Loucy (cell line): Measurements from ENCODE around the gene OSBPL7.

Experiments used
- H2AFZ ChIP-seq: fragments of 200-600 bp; sonication (generic); 2 replicates; pipeline ENCODE4 v1.6.0; 2016; ENCODE audit warnings: antibody characterized with exemption, mild to moderate bottlenecking, low read length, moderate library complexity
- H3F3A ChIP-seq: fragments of 200-600 bp; 2 replicates; pipeline ENCODE4 v1.6.0; 2016; ENCODE audit warnings: antibody characterized with exemption, low read depth, mild to moderate bottlenecking
- H3K27me3 ChIP-seq: fragments of 200-600 bp; sonication (generic); 2 replicates; pipeline ENCODE4 v1.6.1; 2014; ENCODE audit warnings: low read length, mild to moderate bottlenecking; ENCODE audit not compliant: insufficient read depth, poor library complexity, severe bottlenecking
- H3K36me3 ChIP-seq: fragments of 200-600 bp; sonication (generic); 2 replicates; pipeline ENCODE4 v1.6.1; 2016; ENCODE audit warnings: low read length; ENCODE audit not compliant: insufficient read depth
- H3K4me1 ChIP-seq: fragments of 200-600 bp; sonication (generic); 2 replicates; pipeline ENCODE4 v1.5.1; 2014; ENCODE audit warnings: low read length, mild to moderate bottlenecking; ENCODE audit not compliant: insufficient read depth, poor library complexity, severe bottlenecking
- H3K4me2 ChIP-seq: fragments of 200-600 bp; sonication (generic); 2 replicates; pipeline ENCODE4 v1.6.0; 2014; ENCODE audit warnings: antibody characterized with exemption, low read length, low read depth, mild to moderate bottlenecking; ENCODE audit not compliant: poor library complexity, severe bottlenecking
- H3K4me3 ChIP-seq: fragments of 200-600 bp; sonication (generic); 2 replicates; pipeline ENCODE4 v1.5.1; 2014; ENCODE audit warnings: low read length, mild to moderate bottlenecking, mixed read lengths; ENCODE audit not compliant: poor library complexity, severe bottlenecking
- H3K79me2 ChIP-seq: fragments of 200-600 bp; sonication (generic); 2 replicates; pipeline ENCODE4 v1.6.1; 2014; ENCODE audit warnings: low read length; ENCODE audit not compliant: insufficient read depth
- H3K9ac ChIP-seq: fragments of 200-600 bp; sonication (generic); 2 replicates; pipeline ENCODE4 v1.6.0; 2014; ENCODE audit warnings: mild to moderate bottlenecking, low read depth, low read length, moderate library complexity; ENCODE audit not compliant: poor library complexity, severe bottlenecking
- H3K9me2 ChIP-seq: fragments of 200-600 bp; sonication (generic); replicated peaks from 2 replicates; pipeline ENCODE4 v1.6.1; 2016; ENCODE audit warnings: low read depth, low read length, mixed read lengths
- H3K9me3 ChIP-seq: fragments of 200-600 bp; sonication (generic); 2 replicates; pipeline ENCODE4 v1.6.1; 2014; ENCODE audit warnings: mild to moderate bottlenecking, antibody characterized with exemption, low read length, low read depth; ENCODE audit not compliant: insufficient read depth
- H4K20me1 ChIP-seq: fragments of 200-600 bp; sonication (generic); 2 replicates; pipeline ENCODE4 v1.6.0; 2014; ENCODE audit warnings: antibody characterized with exemption, low read length, mild to moderate bottlenecking; ENCODE audit not compliant: insufficient read depth, poor library complexity, severe bottlenecking
- EZH2phosphoT487 ChIP-seq: fragments of 200-600 bp; IDR thresholded peaks from 2 replicates; pipeline ENCODE4 v1.6.1; 2018; ENCODE audit warnings: antibody characterized with exemption, mild to moderate bottlenecking, moderate library complexity, borderline replicate concordance
- TF ChIP-seq, protein P1 (sequence below): fragments of 200-600 bp; sonication (generic); conservative IDR thresholded peaks from 2 replicates; pipeline ENCODE4 v1.5.1; 2014; ENCODE audit warnings: mild to moderate bottlenecking, antibody characterized with exemption, low read length

Gene OSBPL7

DNA sequence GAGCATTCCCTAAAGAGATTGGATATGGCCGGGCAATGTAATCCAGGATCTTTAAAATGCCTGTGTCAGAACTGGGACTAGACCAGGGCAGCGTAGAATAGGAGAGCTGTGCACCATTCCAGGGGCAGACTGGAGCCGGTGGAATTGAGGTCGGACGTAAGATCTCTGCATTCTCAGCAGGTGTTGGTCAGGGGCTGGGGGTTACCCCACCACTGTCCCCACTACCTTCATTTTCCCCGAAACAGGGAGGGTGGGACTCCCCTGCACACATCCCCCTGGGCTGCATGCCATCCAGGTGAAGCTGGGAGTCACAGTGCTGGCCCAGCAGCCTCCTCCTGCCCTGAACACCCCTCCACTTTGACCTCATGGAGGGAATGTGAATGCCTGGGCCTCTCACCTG is 17.8 kb downstream of the OSBPL7 start:
- Histone ChIP-seq H3K27me3 (no peaks in the 10 kb centered on the region), H4K20me1 (no peaks in the 10 kb centered on the region), H3K9me3 (no peaks in the 10 kb centered on the region), H3K9me2 (no peaks in the 10 kb centered on the region), H2AFZ (no peak overlapping the region), H3K36me3 (peaks cover 6% of the 10 kb centered on the region; the same call in 1 of the 2 replicates), H3K4me2 (no peak overlapping the region), H3K79me2 (no peaks in the 10 kb centered on the region), H3F3A (no peaks in the 10 kb centered on the region), H3K4me3 (no peak overlapping the region), H3K9ac (no peak overlapping the region), H3K4me1 (no peaks in the 10 kb centered on the region)
- TF ChIP-seq, protein P1, sequence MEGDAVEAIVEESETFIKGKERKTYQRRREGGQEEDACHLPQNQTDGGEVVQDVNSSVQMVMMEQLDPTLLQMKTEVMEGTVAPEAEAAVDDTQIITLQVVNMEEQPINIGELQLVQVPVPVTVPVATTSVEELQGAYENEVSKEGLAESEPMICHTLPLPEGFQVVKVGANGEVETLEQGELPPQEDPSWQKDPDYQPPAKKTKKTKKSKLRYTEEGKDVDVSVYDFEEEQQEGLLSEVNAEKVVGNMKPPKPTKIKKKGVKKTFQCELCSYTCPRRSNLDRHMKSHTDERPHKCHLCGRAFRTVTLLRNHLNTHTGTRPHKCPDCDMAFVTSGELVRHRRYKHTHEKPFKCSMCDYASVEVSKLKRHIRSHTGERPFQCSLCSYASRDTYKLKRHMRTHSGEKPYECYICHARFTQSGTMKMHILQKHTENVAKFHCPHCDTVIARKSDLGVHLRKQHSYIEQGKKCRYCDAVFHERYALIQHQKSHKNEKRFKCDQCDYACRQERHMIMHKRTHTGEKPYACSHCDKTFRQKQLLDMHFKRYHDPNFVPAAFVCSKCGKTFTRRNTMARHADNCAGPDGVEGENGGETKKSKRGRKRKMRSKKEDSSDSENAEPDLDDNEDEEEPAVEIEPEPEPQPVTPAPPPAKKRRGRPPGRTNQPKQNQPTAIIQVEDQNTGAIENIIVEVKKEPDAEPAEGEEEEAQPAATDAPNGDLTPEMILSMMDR = no peak
- no peak for TF ChIP-seq EZH2phosphoT487

DNA sequence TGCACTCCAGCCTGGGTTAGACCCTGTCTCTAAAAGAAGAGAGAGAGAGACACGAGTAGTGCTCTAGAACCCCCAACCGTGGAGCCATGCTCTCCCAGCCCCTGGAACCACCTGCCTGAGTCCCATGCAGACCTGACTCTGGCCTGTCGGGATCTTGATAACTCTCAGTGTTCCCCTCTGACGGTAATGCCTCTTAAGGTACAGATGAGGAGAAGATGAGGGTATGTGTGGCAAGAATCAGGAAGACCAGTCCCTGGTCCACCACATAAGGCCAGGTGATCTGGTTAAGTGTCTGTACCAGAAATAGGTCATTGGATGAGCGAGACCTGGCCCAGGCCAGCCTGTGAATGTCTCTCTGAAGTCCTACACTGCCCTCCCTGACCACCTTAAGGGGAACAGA is 18.4 kb downstream of the OSBPL7 start:
- Histone ChIP-seq H3K4me2 (no peak overlapping the region), H3K27me3 (no peaks in the 10 kb centered on the region), H3K9me2 (no peaks in the 10 kb centered on the region), H2AFZ (no peak overlapping the region), H3K9ac (no peak overlapping the region), H3F3A (no peaks in the 10 kb centered on the region), H3K36me3 (peaks cover under 1% of the 10 kb centered on the region; the same call in 1 of the 2 replicates), H3K4me1 (no peaks in the 10 kb centered on the region), H3K9me3 (no peaks in the 10 kb centered on the region), H3K79me2 (no peaks in the 10 kb centered on the region), H3K4me3 (no peak overlapping the region), H4K20me1 (no peaks in the 10 kb centered on the region)
- TF ChIP-seq, protein P1 = no peak
- no peak for TF ChIP-seq EZH2phosphoT487

DNA sequence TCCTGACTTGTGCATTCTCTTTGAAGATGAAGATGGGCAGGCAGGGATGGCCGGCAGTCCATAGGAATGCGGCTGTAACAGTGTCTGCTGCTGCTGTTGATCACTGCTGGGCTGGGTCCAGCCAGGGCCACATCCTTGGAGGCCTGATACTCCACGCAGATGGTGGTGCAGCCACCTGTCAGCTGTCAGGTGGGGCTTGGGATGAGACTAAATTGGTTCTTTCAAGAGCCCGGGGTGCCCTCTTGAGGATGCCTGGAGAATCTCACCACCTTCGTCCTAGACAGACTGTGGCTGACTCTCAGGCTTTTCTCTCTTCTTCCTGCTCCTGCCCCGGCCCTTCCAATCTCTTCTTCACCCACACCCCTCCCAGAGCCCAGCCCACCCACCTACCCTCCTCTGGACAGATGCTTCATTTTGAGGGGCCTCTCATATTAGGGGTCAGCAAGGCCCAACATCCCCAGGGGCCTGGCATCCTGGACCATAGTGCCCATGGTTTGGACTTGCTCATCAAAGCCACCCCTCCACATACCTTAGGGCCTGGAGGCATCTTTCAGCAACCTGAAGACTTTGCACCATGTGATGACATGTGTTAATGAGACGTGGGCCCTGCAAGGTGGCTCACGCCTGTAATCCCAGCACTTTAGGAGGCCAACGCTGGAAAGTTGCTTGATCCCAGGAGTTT is 19.1 kb downstream of the OSBPL7 start:
- no peaks in the 10 kb centered on the region for H3K27me3 ChIP-seq
- no peak overlapping the region for H3K9ac ChIP-seq
- H3F3A ChIP-seq = no peaks in the 10 kb centered on the region
- H2AFZ ChIP-seq = no peak overlapping the region
- H3K4me3 ChIP-seq = no peak overlapping the region
- TF ChIP-seq EZH2phosphoT487 = no peak
- TF ChIP-seq, protein P1 = peak; percentile 72
- H4K20me1 ChIP-seq = no peaks in the 10 kb centered on the region
- no peaks in the 10 kb centered on the region for H3K9me2 ChIP-seq
- H3K36me3 ChIP-seq = no peaks in the 10 kb centered on the region
- no peaks in the 10 kb centered on the region for H3K9me3 ChIP-seq
- no peaks in the 10 kb centered on the region for H3K4me1 ChIP-seq
- no peaks in the 10 kb centered on the region for H3K79me2 ChIP-seq
- H3K4me2 ChIP-seq = no peak overlapping the region
